Neural progenitor cell (in vitro differentiated cells): ENCODE measurements around the gene PRLR. TPM values are rescaled to one million over a fixed set of nuclear protein-coding genes. Genes with fewer than 3 reads are reported as not detected.

ENCODE experiments used
- DNase-seq: peaks from one replicate; pipeline ENCODE4 v3.0.0-alpha.2; 2016; ENCODE audit warnings: low spot score
- H2AFZ ChIP-seq: fragments of 200-600 bp; sonication (generic); replicated peaks from 2 replicates; pipeline ENCODE4 v1.6.1; 2016; ENCODE audit warnings: antibody characterized with exemption
- H3F3A ChIP-seq: fragments of 200-600 bp; sonication (generic); 2 replicates; pipeline ENCODE4 v1.6.1; 2016; ENCODE audit warnings: antibody characterized with exemption, low read depth
- H3K27ac ChIP-seq: fragments of 200-600 bp; sonication (generic); 2 replicates; pipeline ENCODE4 v1.5.1; 2016; ENCODE audit warnings: mild to moderate bottlenecking
- H3K27me3 ChIP-seq: fragments of 200-600 bp; sonication (generic); 2 replicates; pipeline ENCODE4 v1.6.1; 2016; ENCODE audit warnings: mild to moderate bottlenecking, moderate library complexity
- H3K36me3 ChIP-seq: fragments of 200-600 bp; sonication (generic); 2 replicates; pipeline ENCODE4 v1.5.1; 2016
- H3K4me1 ChIP-seq: fragments of 200-600 bp; sonication (generic); 2 replicates; pipeline ENCODE4 v1.6.1; 2016; ENCODE audit warnings: mixed run types
- H3K4me2 ChIP-seq: fragments of 200-600 bp; sonication (generic); 2 replicates; pipeline ENCODE4 v1.6.1; 2016
- H3K4me3 ChIP-seq: fragments of 200-600 bp; sonication (generic); 2 replicates; pipeline ENCODE4 v1.5.1; 2016
- H3K79me2 ChIP-seq: fragments of 200-600 bp; sonication (generic); 2 replicates; pipeline ENCODE4 v1.6.1; 2016; ENCODE audit warnings: low read depth
- H3K9ac ChIP-seq: fragments of 200-600 bp; sonication (generic); 2 replicates; pipeline ENCODE4 v1.6.1; 2016
- H3K9me3 ChIP-seq: fragments of 200-600 bp; sonication (generic); 2 replicates; pipeline ENCODE4 v1.5.1; 2016; ENCODE audit warnings: low read depth
- H4K20me1 ChIP-seq: fragments of 200-600 bp; sonication (generic); 2 replicates; pipeline ENCODE4 v1.6.1; 2016; ENCODE audit warnings: low read depth
- H3K27ac Mint-ChIP-seq: 3 replicates; pipeline ENCODE4 v1.8.0; 2021; ENCODE audit warnings: mixed read lengths
- H3K27me3 Mint-ChIP-seq: 2 replicates; pipeline ENCODE4 v1.8.0; 2022; ENCODE audit warnings: low read depth, mild to moderate bottlenecking, inconsistent platforms, moderate library complexity, mixed read lengths; ENCODE audit not compliant: insufficient read depth
- H3K36me3 Mint-ChIP-seq: 3 replicates; pipeline ENCODE4 v1.8.0; 2021; ENCODE audit warnings: mixed read lengths
- H3K4me1 Mint-ChIP-seq: 3 replicates; pipeline ENCODE4 v1.8.0; 2021; ENCODE audit warnings: mixed read lengths
- H3K4me3 Mint-ChIP-seq: 3 replicates; pipeline ENCODE4 v1.8.0; 2021; ENCODE audit warnings: mild to moderate bottlenecking, moderate library complexity, mixed read lengths
- H3K9me3 Mint-ChIP-seq: 3 replicates; pipeline ENCODE4 v1.8.0; 2020; ENCODE audit warnings: mixed read lengths
- CTCF ChIP-seq: fragments of 200-600 bp; sonication (generic); IDR thresholded peaks from 2 replicates; pipeline ENCODE4 v1.5.1; 2017; ENCODE audit warnings: antibody characterized with exemption, mild to moderate bottlenecking
- EZH2 ChIP-seq: fragments of 200-600 bp; sonication (generic); IDR thresholded peaks from 2 replicates; pipeline ENCODE4 v1.6.1; 2017; ENCODE audit warnings: antibody characterized with exemption, mild to moderate bottlenecking, moderate library complexity
- EZH2phosphoT487 ChIP-seq: fragments of 200-600 bp; sonication (generic); IDR thresholded peaks from 2 replicates; pipeline ENCODE4 v1.6.1; 2017; ENCODE audit warnings: antibody characterized with exemption
- total RNA-seq: library from RNA; depleted of rRNA; stranded (reverse); fragments of >200 nt; gene quantifications from 2 replicates; pipeline ENCODE4 v1.2.3, GENCODE V29; 2015; ENCODE audit warnings: low replicate concordance

The PRLR gene
- total RNA-seq, 1 donor from 2014 or later, result 0.51 TPM

- Histone ChIP-seq H3K36me3 (no peaks in the 10 kb centered on the region), H3K9ac (no peak overlapping the region), H3K4me1 (no peaks in the 10 kb centered on the region), H3K79me2 (no peaks in the 10 kb centered on the region), H3K27me3 (no peaks in the 10 kb centered on the region), H3K27ac (no peak overlapping the region), H3K4me2 (no peak overlapping the region), H3K4me3 (no peak overlapping the region), H2AFZ (no peak overlapping the region), H3K9me3 (no peaks in the 10 kb centered on the region), H3F3A (no peaks in the 10 kb centered on the region), H4K20me1 (no peaks in the 10 kb centered on the region)
- H3K27me3 Mint-ChIP-seq, result peaks cover 5% of the 10 kb centered on the region
- H3K27ac Mint-ChIP-seq, result no peak overlapping the region
- no peaks in the 10 kb centered on the region for H3K9me3 Mint-ChIP-seq
- H3K4me1 Mint-ChIP-seq, result no peaks in the 10 kb centered on the region
- no peak for TF ChIP-seq EZH2phosphoT487
- no peak for TF ChIP-seq CTCF
- no peak for TF ChIP-seq EZH2
- H3K36me3 Mint-ChIP-seq, result no peaks in the 10 kb centered on the region
- no peak overlapping the region for H3K4me3 Mint-ChIP-seq
- no peak for DNase-seq
These were observed 199.7 kb downstream of the PRLR start for GRCh38 chr5:35030426-35031100.

- Histone ChIP-seq H3K36me3 (no peaks in the 10 kb centered on the region), H4K20me1 (no peaks in the 10 kb centered on the region), H2AFZ (no peak overlapping the region), H3K4me2 (no peak overlapping the region), H3K4me3 (no peak overlapping the region), H3K9me3 (no peaks in the 10 kb centered on the region), H3K27me3 (no peaks in the 10 kb centered on the region), H3K4me1 (no peaks in the 10 kb centered on the region), H3K27ac (no peak overlapping the region), H3K9ac (no peak overlapping the region), H3F3A (no peaks in the 10 kb centered on the region), H3K79me2 (no peaks in the 10 kb centered on the region)
- TF ChIP-seq CTCF (no peak), EZH2 (no peak), EZH2phosphoT487 (no peak)
- Mint-ChIP-seq H3K4me1 (no peaks in the 10 kb centered on the region), H3K27ac (no peak overlapping the region), H3K9me3 (no peaks in the 10 kb centered on the region), H3K27me3 (peaks cover 2% of the 10 kb centered on the region), H3K36me3 (no peaks in the 10 kb centered on the region), H3K4me3 (no peak overlapping the region)
- DNase-seq, result no peak
These were observed 201.0 kb downstream of the PRLR start for GRCh38 chr5:35029333-35029732.

- H3K27ac Mint-ChIP-seq, result no peak overlapping the region
- no peak overlapping the region for H3K27ac ChIP-seq
These were observed 203.3 kb downstream of the PRLR start for GRCh38 chr5:35026941-35027340.

More at GRCh38 chr5:35026941-35027340, 203.3 kb downstream of the PRLR start:
- Histone ChIP-seq H4K20me1 (no peaks in the 10 kb centered on the region), H3K9ac (no peak overlapping the region), H3K4me1 (no peaks in the 10 kb centered on the region), H3K27me3 (no peaks in the 10 kb centered on the region), H3K4me3 (no peak overlapping the region), H3K36me3 (no peaks in the 10 kb centered on the region), H3K4me2 (no peak overlapping the region), H3F3A (no peaks in the 10 kb centered on the region), H2AFZ (no peak overlapping the region), H3K9me3 (no peaks in the 10 kb centered on the region), H3K79me2 (no peaks in the 10 kb centered on the region)
- no peak overlapping the region for H3K4me3 Mint-ChIP-seq
- peaks cover 2% of the 10 kb centered on the region for H3K27me3 Mint-ChIP-seq
- TF ChIP-seq EZH2phosphoT487, result no peak
- no peak for TF ChIP-seq CTCF
- no peak for TF ChIP-seq EZH2
- no peak for DNase-seq
- no peaks in the 10 kb centered on the region for H3K36me3 Mint-ChIP-seq
- H3K9me3 Mint-ChIP-seq, result no peaks in the 10 kb centered on the region
- no peaks in the 10 kb centered on the region for H3K4me1 Mint-ChIP-seq
